ENCODE measurements around the gene ZNF808. TPM values are rescaled to one million over a fixed set of nuclear protein-coding genes. Genes with fewer than 3 reads are reported as not detected.
"Not testable (repeated sequence)": the region's sequence is repeated elsewhere in the genome, so short reads cannot be mapped to it uniquely, and the experiment has no call there.

The ZNF808 gene
- total and polyA plus RNA-seq, 2 of the 13 experiments (the other 11 are each of a cell fraction or from before 2014, with no cell fraction given), result 3.0 to 7.4 TPM

DNA sequence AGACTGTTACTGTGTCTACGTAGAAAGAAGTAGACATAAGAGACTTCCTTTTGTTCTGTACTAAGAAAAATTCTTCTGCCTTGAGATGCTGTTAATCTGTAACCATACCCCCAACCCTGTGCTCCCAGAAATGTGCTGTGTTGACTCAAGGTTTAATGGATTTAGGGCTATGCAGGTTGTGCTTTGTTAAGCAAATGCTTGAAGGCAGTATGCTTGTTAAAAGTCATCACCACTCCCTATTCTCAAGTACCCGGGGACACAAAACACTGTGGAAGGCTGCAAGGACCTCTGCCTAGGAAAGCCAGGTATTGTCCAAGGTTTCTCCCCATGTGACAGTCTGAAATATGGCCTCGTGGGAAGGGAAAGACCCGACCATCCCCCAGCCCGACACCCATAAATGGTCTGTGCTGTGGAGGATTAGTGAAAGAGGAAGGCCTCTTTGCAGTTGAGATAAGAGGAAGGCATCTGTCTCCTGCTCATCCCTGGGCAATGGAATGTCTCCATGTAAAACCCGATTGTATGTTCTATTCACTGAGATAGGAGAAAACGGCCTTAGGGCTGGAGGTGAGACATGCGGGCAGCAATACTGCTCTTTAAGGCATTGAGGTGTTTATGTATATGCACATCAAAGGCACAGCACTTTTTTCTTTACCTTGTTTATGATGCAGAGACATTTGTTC is 41.8 kb upstream of the ZNF808 start:
- FAIRE-seq; H3K36me3 ChIP-seq (replicated peaks in 1 of 2; ENCODE audit: control insufficient read depth in 1 of 2, insufficient read depth in 2 of 2, low read length in 2 of 2); H3K4me3 ChIP-seq (replicated peaks in 1 of 3; ENCODE audit: insufficient read depth in 1 of 3, low read depth in 2 of 3, low read length in 3 of 3); in situ Hi-C loops (cut with HindIII; ENCODE audit: extremely low pct_ligation_motif_present, low pct_unique_long_range_greater_than_20kb); intact Hi-C loops (cut with micrococcal nuclease; ENCODE audit: unreplicated experiment); POLR2A ChIA-PET; H3K4me2 ChIP-seq (ENCODE audit: low read depth, low read length); CTCF ChIA-PET (ENCODE audit: low intra/inter-chr PET ratio, low total read pairs); BruUV-seq (replicated peaks); H3K27ac ChIP-seq (ENCODE audit: extremely low read length, insufficient read depth, low read length); H2AFZ ChIP-seq (ENCODE audit: low read length); H3K4me1 ChIP-seq (ENCODE audit: insufficient read depth, low read length); H3K9ac ChIP-seq (ENCODE audit: insufficient read depth, low read depth, low read length); H3K79me2 ChIP-seq (ENCODE audit: insufficient read depth, low read length); ATAC-seq; DNase-seq (ENCODE audit: low spot score); H4K20me1 ChIP-seq (ENCODE audit: insufficient read depth, low read length); H3K27me3 ChIP-seq (ENCODE audit: control insufficient read depth in 1 of 2, insufficient read depth in 2 of 2, low read length in 2 of 2): not testable (repeated sequence)
- 5% methylated on average over 4 of the region's 8 CpGs for WGBS (ENCODE audit: low lambda C conversion rate)
- peaks cover 72% of the 10 kb centered on the region for H3K9me3 ChIP-seq (ENCODE audit: low read length)

DNA sequence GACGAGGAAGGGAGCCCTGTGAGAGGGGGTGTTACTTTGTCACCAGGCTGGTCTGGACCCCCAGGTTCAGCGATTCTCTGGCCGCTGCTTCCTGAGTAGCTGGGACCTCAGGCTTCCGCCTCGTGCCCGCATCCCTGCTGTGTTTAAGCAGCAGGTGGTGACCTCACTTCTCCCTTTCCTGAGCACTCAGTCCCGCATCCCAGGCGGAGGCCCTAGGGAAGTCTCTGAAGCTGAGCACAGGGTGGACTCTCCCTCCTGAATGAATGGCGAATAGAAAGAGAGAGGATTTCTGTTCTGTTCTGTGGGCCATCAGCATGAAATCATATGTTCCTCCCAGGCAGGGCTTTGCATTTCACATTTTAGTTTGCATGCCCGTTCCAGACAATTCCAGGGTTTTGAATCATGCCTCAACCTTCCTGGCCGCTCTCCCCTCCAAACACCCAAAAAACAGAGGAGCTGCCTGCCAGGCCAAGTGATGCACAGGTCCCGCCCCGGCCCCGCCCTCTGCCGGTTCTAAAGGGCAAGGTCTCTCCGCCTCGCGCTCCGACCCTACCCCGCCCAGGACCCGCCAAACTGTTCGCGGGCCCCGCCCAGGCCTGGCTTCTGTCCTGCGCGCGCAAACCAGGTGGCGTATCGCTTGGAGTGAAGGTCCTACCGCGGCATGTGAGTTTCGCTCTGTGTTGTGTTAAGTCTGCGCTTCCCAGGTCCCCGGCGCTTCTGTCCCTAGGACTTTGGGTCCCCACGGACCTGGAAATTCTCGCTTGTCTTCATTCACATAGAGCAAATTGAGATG is 35.1 kb upstream of the ZNF808 start:
- BruUV-seq (replicated peaks), result no TSS peak
- FAIRE-seq, result no peak
- Histone ChIP-seq H3K36me3 (replicated peaks in 1 of 2; ENCODE audit: control insufficient read depth in 1 of 2, insufficient read depth in 2 of 2, low read length in 2 of 2) (no peaks in the 10 kb centered on the region), H3K4me1 (ENCODE audit: insufficient read depth, low read length) (no peaks in the 10 kb centered on the region), H3K27ac (ENCODE audit: extremely low read length, insufficient read depth, low read length) (no peak overlapping the region), H3K79me2 (ENCODE audit: insufficient read depth, low read length) (no peaks in the 10 kb centered on the region), H4K20me1 (ENCODE audit: insufficient read depth, low read length) (no peaks in the 10 kb centered on the region), H2AFZ (ENCODE audit: low read length) (no peak overlapping the region), H3K27me3 (ENCODE audit: control insufficient read depth in 1 of 2, insufficient read depth in 2 of 2, low read length in 2 of 2) (no peaks in the 10 kb centered on the region), H3K9ac (ENCODE audit: insufficient read depth, low read depth, low read length) (no peak overlapping the region), H3K4me2 (ENCODE audit: low read depth, low read length) (no peak overlapping the region), H3K9me3 (ENCODE audit: low read length) (peaks cover 55% of the 10 kb centered on the region), H3K4me3 (replicated peaks in 1 of 3; ENCODE audit: insufficient read depth in 1 of 3, low read depth in 2 of 3, low read length in 3 of 3) (no peak overlapping the region)
- intact Hi-C loops (cut with micrococcal nuclease; ENCODE audit: unreplicated experiment) (no loop called here), in situ Hi-C loops (cut with HindIII; ENCODE audit: extremely low pct_ligation_motif_present, low pct_unique_long_range_greater_than_20kb) (no loop called here)
- POLR2A ChIA-PET, result no interaction called here
- 66% methylated on average over 33 of the region's 37 CpGs for WGBS (ENCODE audit: low lambda C conversion rate)
- ATAC-seq, result no peak
- DNase-seq (ENCODE audit: low spot score), result no peak
- CTCF ChIA-PET (ENCODE audit: low intra/inter-chr PET ratio, low total read pairs), result no interaction called here
- TF ChIP-seq, protein P1, sequence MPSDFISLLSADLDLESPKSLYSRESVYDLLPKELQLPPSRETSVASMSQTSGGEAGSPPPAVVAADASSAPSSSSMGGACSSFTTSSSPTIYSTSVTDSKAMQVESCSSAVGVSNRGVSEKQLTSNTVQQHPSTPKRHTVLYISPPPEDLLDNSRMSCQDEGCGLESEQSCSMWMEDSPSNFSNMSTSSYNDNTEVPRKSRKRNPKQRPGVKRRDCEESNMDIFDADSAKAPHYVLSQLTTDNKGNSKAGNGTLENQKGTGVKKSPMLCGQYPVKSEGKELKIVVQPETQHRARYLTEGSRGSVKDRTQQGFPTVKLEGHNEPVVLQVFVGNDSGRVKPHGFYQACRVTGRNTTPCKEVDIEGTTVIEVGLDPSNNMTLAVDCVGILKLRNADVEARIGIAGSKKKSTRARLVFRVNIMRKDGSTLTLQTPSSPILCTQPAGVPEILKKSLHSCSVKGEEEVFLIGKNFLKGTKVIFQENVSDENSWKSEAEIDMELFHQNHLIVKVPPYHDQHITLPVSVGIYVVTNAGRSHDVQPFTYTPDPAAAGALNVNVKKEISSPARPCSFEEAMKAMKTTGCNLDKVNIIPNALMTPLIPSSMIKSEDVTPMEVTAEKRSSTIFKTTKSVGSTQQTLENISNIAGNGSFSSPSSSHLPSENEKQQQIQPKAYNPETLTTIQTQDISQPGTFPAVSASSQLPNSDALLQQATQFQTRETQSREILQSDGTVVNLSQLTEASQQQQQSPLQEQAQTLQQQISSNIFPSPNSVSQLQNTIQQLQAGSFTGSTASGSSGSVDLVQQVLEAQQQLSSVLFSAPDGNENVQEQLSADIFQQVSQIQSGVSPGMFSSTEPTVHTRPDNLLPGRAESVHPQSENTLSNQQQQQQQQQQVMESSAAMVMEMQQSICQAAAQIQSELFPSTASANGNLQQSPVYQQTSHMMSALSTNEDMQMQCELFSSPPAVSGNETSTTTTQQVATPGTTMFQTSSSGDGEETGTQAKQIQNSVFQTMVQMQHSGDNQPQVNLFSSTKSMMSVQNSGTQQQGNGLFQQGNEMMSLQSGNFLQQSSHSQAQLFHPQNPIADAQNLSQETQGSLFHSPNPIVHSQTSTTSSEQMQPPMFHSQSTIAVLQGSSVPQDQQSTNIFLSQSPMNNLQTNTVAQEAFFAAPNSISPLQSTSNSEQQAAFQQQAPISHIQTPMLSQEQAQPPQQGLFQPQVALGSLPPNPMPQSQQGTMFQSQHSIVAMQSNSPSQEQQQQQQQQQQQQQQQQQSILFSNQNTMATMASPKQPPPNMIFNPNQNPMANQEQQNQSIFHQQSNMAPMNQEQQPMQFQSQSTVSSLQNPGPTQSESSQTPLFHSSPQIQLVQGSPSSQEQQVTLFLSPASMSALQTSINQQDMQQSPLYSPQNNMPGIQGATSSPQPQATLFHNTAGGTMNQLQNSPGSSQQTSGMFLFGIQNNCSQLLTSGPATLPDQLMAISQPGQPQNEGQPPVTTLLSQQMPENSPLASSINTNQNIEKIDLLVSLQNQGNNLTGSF (CRISPR knock-in tag; IDR thresholded peaks at IDR 0.05), result no peak
- TF ChIP-seq CCAR2 (optimal IDR thresholded peaks at IDR 0.05; ENCODE audit: low read depth, low read length), result no peak
- TF ChIP-seq NFIC (IDR thresholded peaks at IDR 0.05; ENCODE audit: low read length), result no peak
- no peak for TF ChIP-seq IKZF1 (IDR thresholded peaks at IDR 0.05)
- TF ChIP-seq PRPF4 (IDR thresholded peaks at IDR 0.05; ENCODE audit: low read depth, low read length, poor library complexity, severe bottlenecking), result no peak
- TF ChIP-seq CHD2 (IDR thresholded peaks at IDR 0.05; ENCODE audit: low read depth, low read length), result no peak
- TF ChIP-seq RORA (CRISPR knock-in tag; IDR thresholded peaks at IDR 0.05), result no peak
- TF ChIP-seq, protein P2, sequence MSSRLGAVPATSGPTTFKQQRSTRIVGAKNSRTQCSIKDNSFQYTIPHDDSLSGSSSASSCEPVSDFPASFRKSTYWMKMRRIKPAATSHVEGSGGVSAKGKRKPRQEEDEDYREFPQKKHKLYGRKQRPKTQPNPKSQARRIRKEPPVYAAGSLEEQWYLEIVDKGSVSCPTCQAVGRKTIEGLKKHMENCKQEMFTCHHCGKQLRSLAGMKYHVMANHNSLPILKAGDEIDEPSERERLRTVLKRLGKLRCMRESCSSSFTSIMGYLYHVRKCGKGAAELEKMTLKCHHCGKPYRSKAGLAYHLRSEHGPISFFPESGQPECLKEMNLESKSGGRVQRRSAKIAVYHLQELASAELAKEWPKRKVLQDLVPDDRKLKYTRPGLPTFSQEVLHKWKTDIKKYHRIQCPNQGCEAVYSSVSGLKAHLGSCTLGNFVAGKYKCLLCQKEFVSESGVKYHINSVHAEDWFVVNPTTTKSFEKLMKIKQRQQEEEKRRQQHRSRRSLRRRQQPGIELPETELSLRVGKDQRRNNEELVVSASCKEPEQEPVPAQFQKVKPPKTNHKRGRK (CRISPR knock-in tag; IDR thresholded peaks at IDR 0.05), result no peak
- no peak for TF ChIP-seq ZNF546 (CRISPR knock-in tag; conservative IDR thresholded peaks at IDR 0.05)
- no peak for TF ChIP-seq TCF7L2 (IDR thresholded peaks at IDR 0.05; ENCODE audit: low read depth, low read length)
